Spleen (tissue), 11 donors: ENCODE data around the gene PEX11B. TPM values are rescaled to one million over a fixed set of nuclear protein-coding genes. Genes with fewer than 3 reads are reported as not detected.
A peak's percentile ranks its signal among the peaks of the same experiment; 100 is the strongest.
"Not testable (repeated sequence)": the region's sequence is repeated elsewhere in the genome, so short reads cannot be mapped to it uniquely, and the experiment has no call there.

Experiments
- DNase-seq: peaks from one replicate; pipeline ENCODE4 v3.0.0-alpha.2; 2020
- H3K27ac ChIP-seq, 8 donors: fragments of 200-600 bp; sonication (generic) in 7 of 8; 1 replicate in 4 of 8; 2 replicates in 4 of 8; pipeline versions ENCODE4 v1.5.0 to v1.8.0; 2016 to 2021; ENCODE audit warnings: inconsistent platforms in 4 of 8, mild to moderate bottlenecking in 4 of 8, moderate library complexity in 1 of 8
- H3K27me3 ChIP-seq, 7 donors: fragments of 200-600 bp; sonication (generic) in 6 of 7; replicated peaks in 1 of 7; 1 replicate in 4 of 7; 2 replicates in 3 of 7; pipeline versions ENCODE4 v1.5.0 to v1.8.0; 2016 to 2021; ENCODE audit warnings: inconsistent platforms in 3 of 7, mild to moderate bottlenecking in 1 of 7
- H3K36me3 ChIP-seq, 6 donors: fragments of 200-600 bp; sonication (generic) in 5 of 6; 1 replicate in 4 of 6; 2 replicates in 2 of 6; pipeline versions ENCODE4 v1.5.0 to v1.8.0; 2016 to 2021; ENCODE audit warnings: inconsistent platforms in 2 of 6
- H3K4me1 ChIP-seq, 6 donors: fragments of 200-600 bp; sonication (generic) in 5 of 6; 1 replicate in 3 of 6; 2 replicates in 3 of 6; pipeline versions ENCODE4 v1.5.0 to v1.8.0; 2016 to 2021; ENCODE audit warnings: inconsistent platforms in 3 of 6
- H3K4me3 ChIP-seq, 8 donors: fragments of 200-600 bp; sonication (generic) in 7 of 8; 1 replicate in 4 of 8; 2 replicates in 4 of 8; pipeline versions ENCODE4 v1.5.0 to v1.8.0; 2016 to 2021; ENCODE audit warnings: inconsistent platforms in 4 of 8, mild to moderate bottlenecking in 4 of 8, moderate library complexity in 2 of 8
- H3K9me3 ChIP-seq, 8 donors: fragments of 200-600 bp; sonication (generic) in 7 of 8; 1 replicate in 4 of 8; 2 replicates in 4 of 8; pipeline versions ENCODE4 v1.5.0 to v1.8.0; 2016 to 2021; ENCODE audit warnings: inconsistent platforms in 4 of 8
- CTCF ChIP-seq, 11 experiments: fragments of 200-600 bp in 7 of 11; fragments of 450-650 bp in 4 of 11; sonication (generic) in 4 of 11; IDR thresholded peaks in 8 of 11; conservative IDR thresholded peaks in 3 of 11; 1 replicate in 7 of 11; 2 replicates in 4 of 11; pipeline versions ENCODE4 v1.4.0 to v1.8.0; 2016 to 2021; ENCODE audit warnings: antibody characterized with exemption in 11 of 11, inconsistent platforms in 4 of 11, mild to moderate bottlenecking in 1 of 11
- POLR2A ChIP-seq, 3 donors: fragments of 450-650 bp; IDR thresholded peaks; one replicate each; pipeline ENCODE4 v1.5.1; 2017; ENCODE audit warnings: antibody characterized with exemption in 3 of 3, mild to moderate bottlenecking in 1 of 3
- POLR2AphosphoS5 ChIP-seq, 3 donors: sonication (generic); formaldehyde crosslinking; IDR thresholded peaks; one replicate each; pipeline ENCODE4 v1.5.1; 2017; ENCODE audit warnings: antibody characterized with exemption in 3 of 3
- WGBS, 5 donors: extraction: QIAGEN DNeasy Blood & Tissue Kit in 3 of 5; methylation state at CpG; one replicate each; pipeline versions ENCODE4 v1.1.5 to v1.1.7; 2013 to 2018; 5-methylcytosine and 5-hydroxymethylcytosine counted together
- intact Hi-C: fragments of 100-400 bp; cut with DNase I; formaldehyde crosslinking; loops from one replicate; pipeline ENCODE4 v1.15.0; 2023; ENCODE audit warnings: low total_unique reads
- polyA plus RNA-seq, 3 donors: library from polyadenylated mRNA; stranded (reverse); fragments of 200-250 nt; gene quantifications; one replicate each; pipeline ENCODE4 v1.2.1, GENCODE V29; 2013
- total RNA-seq, 7 donors: library from RNA; depleted of rRNA in 3 of 7; stranded (reverse); fragments of >200 nt in 3 of 7; fragmentation: NEBNext Ultra II Directional in 4 of 7; extraction: Animal tissue kit (Norgen Biotek cat#: 25700) in 4 of 7; gene quantifications; one replicate each; pipeline versions ENCODE4 v1.1.0 to v1.2.1, GENCODE V29; 2016 to 2021
- donor health status: healthy with polysubstance abuse.
- donor health status: DM: no; HTN: no; CAD: no; lungs with moderate emphysema.
- donor health status: DM: no; HTN: no; CAD: no.
- donor health status: Bipolar disorder and iron deficiency.
- donor health status: healthy.
- donor health status: DM: no; HTN: no; CAD: no.
- donor health status: DM: yes; HTN: yes; CAD: no.

PEX11B gene
- total and polyA plus RNA-seq, 10 donors: 20.3 to 35.4 (median 27.4) TPM

GRCh38 chr1:145922266-145922665 lies 3.7 kb upstream of the PEX11B start:
- peaks cover 20 to 69% (median 39%) of the 10 kb centered on the region in 6 donors for H3K4me1 ChIP-seq
- H3K27me3 ChIP-seq: no peaks in the 10 kb centered on the region
- H3K9me3 ChIP-seq: no peaks in the 10 kb centered on the region
- H3K4me3 ChIP-seq: no peak overlapping the region
- TF ChIP-seq CTCF (IDR thresholded peaks at IDR 0.05 in 8 of 11, conservative IDR thresholded peaks at IDR 0.05 in 3 of 11): no peak
- no peak for TF ChIP-seq POLR2A (IDR thresholded peaks at IDR 0.05)
- no peak for TF ChIP-seq POLR2AphosphoS5 (IDR thresholded peaks at IDR 0.05)
- peaks cover 0 to 48% (median 18%) of the 10 kb centered on the region in 6 donors for H3K36me3 ChIP-seq
- intact Hi-C loops: no loop called here
- 52 to 90% (median 71%) methylated on average over 2 of the region's 2 CpGs for WGBS, 5 donors
- no peak for DNase-seq
- peak overlapping the region in 2 of 8 donors; percentile 13 to 23 for H3K27ac ChIP-seq

GRCh38 chr1:145920297-145920696 lies 1.8 kb upstream of the PEX11B start:
- H3K4me1 ChIP-seq: peaks cover 10 to 73% (median 38%) of the 10 kb centered on the region in 6 donors
- peak overlapping the region in 1 of 8 donors; percentile 86 for H3K4me3 ChIP-seq
- H3K36me3 ChIP-seq: peaks cover 0 to 53% (median 24%) of the 10 kb centered on the region in 6 donors
- WGBS, 5 donors: 76 to 97% (median 96%) methylated on average over 2 to 4 of the region's 4 CpGs
- H3K27ac ChIP-seq, H3K9me3 ChIP-seq, intact Hi-C loops, DNase-seq, H3K27me3 ChIP-seq: not testable (repeated sequence)

GRCh38 chr1:145918992-145919939 lies 749 bp upstream of the PEX11B start:
- intact Hi-C loops: no loop called here
- Histone ChIP-seq H3K9me3 (no peaks in the 10 kb centered on the region), H3K27me3 (no peaks in the 10 kb centered on the region), H3K4me1 (peaks cover 10 to 75% (median 38%) of the 10 kb centered on the region in 6 donors), H3K27ac (peak overlapping the region; percentile 84 to 93 (median 92)), H3K4me3 (peak overlapping the region; percentile 82 to 92 (median 88)), H3K36me3 (peaks cover 0 to 57% (median 30%) of the 10 kb centered on the region in 6 donors)
- 1 to 15% (median 7%) methylated on average over 31 to 33 of the region's 33 CpGs for WGBS, 5 donors
- DNase-seq: peak; percentile 89
- TF ChIP-seq POLR2A (IDR thresholded peaks at IDR 0.05) (no peak), CTCF (IDR thresholded peaks at IDR 0.05 in 8 of 11, conservative IDR thresholded peaks at IDR 0.05 in 3 of 11) (no peak), POLR2AphosphoS5 (IDR thresholded peaks at IDR 0.05) (peak in 1 of 3 donors; percentile 44)

- Histone ChIP-seq H3K36me3 (peaks cover 0 to 57% (median 27%) of the 10 kb centered on the region in 6 donors), H3K27ac (peak overlapping the region in 7 of 8 donors; percentile 84 to 93 (median 93)), H3K9me3 (no peaks in the 10 kb centered on the region), H3K27me3 (no peaks in the 10 kb centered on the region), H3K4me3 (peak overlapping the region; percentile 82 to 92 (median 88)), H3K4me1 (peaks cover 10 to 63% (median 34%) of the 10 kb centered on the region in 6 donors)
- WGBS, 5 donors: 73 to 89% (median 84%) methylated on average over 5 of the region's 5 CpGs
- DNase-seq: no peak
- intact Hi-C loops: no loop called here
- TF ChIP-seq CTCF (IDR thresholded peaks at IDR 0.05 in 8 of 11, conservative IDR thresholded peaks at IDR 0.05 in 3 of 11): no peak
- no peak for TF ChIP-seq POLR2A (IDR thresholded peaks at IDR 0.05)
- no peak for TF ChIP-seq POLR2AphosphoS5 (IDR thresholded peaks at IDR 0.05)
These were observed 922 bp downstream of the PEX11B start for GRCh38 chr1:145917595-145917994.
